Effector memory CD4-positive, alpha-beta T cell (primary cell): ENCODE data around the gene SLC24A1.
"Not testable (repeated sequence)": the region's sequence is repeated elsewhere in the genome, so short reads cannot be mapped to it uniquely, and the experiment has no call there.

Experiments used
- DNase-seq, 3 donors: peaks; one replicate each; pipeline ENCODE4 v3.0.0-alpha.2; 2020
- H3K27ac ChIP-seq: 2 replicates; pipeline ENCODE4 v1.7.0; 2013; ENCODE audit warnings: mild to moderate bottlenecking, low read length, moderate library complexity; ENCODE audit not compliant: insufficient read depth, poor library complexity, severe bottlenecking
- H3K27me3 ChIP-seq: replicated peaks from 2 replicates; pipeline ENCODE4 v1.7.0; 2013; ENCODE audit warnings: mild to moderate bottlenecking, low read length; ENCODE audit not compliant: insufficient read depth, control insufficient read depth, poor library complexity, severe bottlenecking
- H3K36me3 ChIP-seq: 2 replicates; pipeline ENCODE4 v1.7.0; 2013; ENCODE audit warnings: mild to moderate bottlenecking, low read length, moderate library complexity; ENCODE audit not compliant: control insufficient read depth, insufficient read depth
- H3K4me1 ChIP-seq: 2 replicates; pipeline ENCODE4 v1.7.0; 2013; ENCODE audit warnings: low read length, mild to moderate bottlenecking; ENCODE audit not compliant: control insufficient read depth, insufficient read depth, poor library complexity, severe bottlenecking
- H3K4me3 ChIP-seq: 2 replicates; pipeline ENCODE4 v1.7.0; 2013; ENCODE audit warnings: low read length, low read depth, mild to moderate bottlenecking; ENCODE audit not compliant: insufficient read depth, poor library complexity, severe bottlenecking
- H3K9me3 ChIP-seq: 2 replicates; pipeline ENCODE4 v1.7.0; 2013; ENCODE audit warnings: mild to moderate bottlenecking, low read length, moderate library complexity; ENCODE audit not compliant: control insufficient read depth

The SLC24A1 gene

DNA sequence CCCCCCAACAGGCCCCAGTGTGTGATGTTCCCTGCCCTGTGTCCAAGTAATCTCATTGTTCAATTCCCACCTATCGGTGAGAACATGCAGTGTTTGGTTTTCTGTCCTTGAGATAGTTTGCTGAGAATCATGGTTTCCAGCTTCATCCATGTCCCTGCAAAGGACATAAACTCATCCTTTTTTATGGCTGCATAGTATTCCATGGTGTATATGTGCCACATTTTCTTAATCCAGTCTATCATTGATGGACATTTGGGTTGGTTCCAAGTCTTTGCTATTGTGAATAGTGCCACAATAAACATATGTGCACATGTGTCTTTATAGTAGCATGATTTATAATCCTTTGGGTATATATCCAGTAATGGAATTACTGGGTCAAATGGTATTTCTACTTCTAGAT is 5.9 kb upstream of the SLC24A1 start:
- not testable (repeated sequence) for H3K4me3 ChIP-seq, H3K4me1 ChIP-seq

GRCh38 chr15:65618560-65619109 is 3.1 kb upstream of the SLC24A1 start:
- Histone ChIP-seq H3K27ac (no peak overlapping the region), H3K36me3 (no peaks in the 10 kb centered on the region), H3K27me3 (no peaks in the 10 kb centered on the region), H3K4me1 (no peaks in the 10 kb centered on the region), H3K9me3 (no peaks in the 10 kb centered on the region), H3K4me3 (no peak overlapping the region)
- no peak for DNase-seq

More for the DNA sequence above, 5.9 kb upstream of the SLC24A1 start:
- H3K36me3 ChIP-seq, H3K9me3 ChIP-seq, DNase-seq, H3K27ac ChIP-seq, H3K27me3 ChIP-seq: not testable (repeated sequence)

DNA sequence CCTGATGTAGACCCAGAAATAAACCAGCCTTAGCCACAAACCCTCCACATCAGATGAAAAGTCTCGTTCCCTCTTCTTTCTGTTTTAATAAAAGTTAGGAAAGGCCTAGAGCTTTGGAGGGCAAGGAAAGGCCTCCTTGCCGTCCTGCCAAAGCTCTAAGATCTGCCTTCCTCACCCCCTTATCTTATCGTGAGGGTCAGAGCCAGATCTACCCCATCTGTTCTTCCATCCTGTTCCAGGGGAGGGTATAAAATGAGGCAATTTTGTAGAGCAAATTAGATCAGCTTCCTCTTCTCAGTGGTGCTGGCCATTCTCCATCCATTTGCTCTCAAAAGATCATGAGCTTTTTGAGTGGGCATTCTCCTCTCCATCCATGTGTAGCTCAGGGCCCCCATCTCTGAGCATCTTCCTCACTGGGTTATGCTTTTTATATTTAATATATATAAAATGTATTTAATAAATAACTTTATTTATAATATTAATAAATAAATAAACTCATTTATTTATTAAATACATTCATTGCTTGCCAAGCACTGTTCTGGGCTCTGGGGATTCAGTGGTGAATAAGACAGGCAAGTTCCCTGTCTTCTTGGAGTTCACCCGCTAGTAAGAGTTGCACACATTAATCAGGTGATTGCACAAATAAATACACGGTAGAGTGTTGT is 2.0 kb upstream of the SLC24A1 start:
- no peaks in the 10 kb centered on the region for H3K4me1 ChIP-seq
- DNase-seq, result no peak
- no peaks in the 10 kb centered on the region for H3K27me3 ChIP-seq

DNA sequence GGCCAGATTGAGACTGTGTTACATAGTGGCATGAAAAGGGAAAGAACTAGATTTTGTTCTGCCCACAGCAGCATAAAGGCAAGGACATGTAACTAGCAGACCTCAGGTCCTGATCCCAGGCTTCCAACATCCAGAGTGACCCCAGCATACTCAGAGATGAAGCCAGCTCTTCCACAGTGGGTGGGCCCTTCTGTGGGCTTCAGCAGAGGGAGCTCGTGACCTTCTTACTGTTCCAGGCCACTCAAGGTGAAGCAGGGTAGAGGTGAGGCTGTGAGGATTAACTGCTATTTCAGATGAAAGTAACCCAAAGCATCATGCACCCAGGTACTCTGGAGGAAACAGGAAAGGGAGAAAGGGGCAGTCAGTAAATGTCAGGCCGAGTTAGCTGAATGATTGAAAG is 905 bp upstream of the SLC24A1 start:
- no peak for DNase-seq
- no peak overlapping the region for H3K27ac ChIP-seq
- no peaks in the 10 kb centered on the region for H3K4me1 ChIP-seq
- no peaks in the 10 kb centered on the region for H3K36me3 ChIP-seq
- no peaks in the 10 kb centered on the region for H3K9me3 ChIP-seq
- no peak overlapping the region for H3K4me3 ChIP-seq
- H3K27me3 ChIP-seq, result no peaks in the 10 kb centered on the region

More for the DNA sequence above, 2.0 kb upstream of the SLC24A1 start:
- Histone ChIP-seq H3K4me3 (no peak overlapping the region), H3K27ac (no peak overlapping the region), H3K36me3 (no peaks in the 10 kb centered on the region), H3K9me3 (no peaks in the 10 kb centered on the region)

- DNase-seq, result no peak
- no peaks in the 10 kb centered on the region for H3K36me3 ChIP-seq
- no peak overlapping the region for H3K4me3 ChIP-seq
- no peaks in the 10 kb centered on the region for H3K4me1 ChIP-seq
- H3K27ac ChIP-seq, result no peak overlapping the region
- H3K27me3 ChIP-seq, result no peaks in the 10 kb centered on the region
- no peaks in the 10 kb centered on the region for H3K9me3 ChIP-seq
Measured at GRCh38 chr15:65623103-65623502, 1.4 kb downstream of the SLC24A1 start.

- no peaks in the 10 kb centered on the region for H3K36me3 ChIP-seq
- no peaks in the 10 kb centered on the region for H3K4me1 ChIP-seq
- H3K4me3 ChIP-seq, result no peak overlapping the region
- H3K27me3 ChIP-seq, result no peaks in the 10 kb centered on the region
- H3K9me3 ChIP-seq, result no peaks in the 10 kb centered on the region
- no peak for DNase-seq
- H3K27ac ChIP-seq, result no peak overlapping the region
Measured at GRCh38 chr15:65626856-65627255, 5.1 kb downstream of the SLC24A1 start.

DNA sequence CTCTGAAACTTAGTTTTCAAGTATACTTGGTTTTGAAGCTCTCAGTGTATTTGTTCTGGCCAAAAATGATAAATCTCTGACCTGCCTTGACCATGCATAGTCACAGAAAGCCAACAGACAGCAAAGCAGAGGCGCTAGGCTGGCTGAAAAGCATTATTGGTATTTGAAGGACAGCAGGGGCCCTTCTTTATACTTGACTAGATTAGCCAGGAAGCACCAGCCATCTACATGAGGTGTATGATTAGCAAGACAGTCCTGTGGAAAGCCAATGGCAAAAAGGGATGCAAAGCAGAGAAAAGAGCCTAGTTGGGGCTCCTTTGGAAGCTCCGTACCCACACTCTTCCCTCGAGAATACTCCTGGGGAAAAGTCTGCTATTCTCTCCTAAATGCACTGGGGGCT is 7.8 kb downstream of the SLC24A1 start:
- no peaks in the 10 kb centered on the region for H3K4me1 ChIP-seq
- DNase-seq, result no peak
- no peak overlapping the region for H3K27ac ChIP-seq
- H3K36me3 ChIP-seq, result no peaks in the 10 kb centered on the region
- no peaks in the 10 kb centered on the region for H3K27me3 ChIP-seq
- H3K9me3 ChIP-seq, result no peaks in the 10 kb centered on the region
- H3K4me3 ChIP-seq, result no peak overlapping the region

GRCh38 chr15:65630760-65631159 is 9.0 kb downstream of the SLC24A1 start:
- no peaks in the 10 kb centered on the region for H3K36me3 ChIP-seq
- no peaks in the 10 kb centered on the region for H3K9me3 ChIP-seq
- no peak for DNase-seq
- no peak overlapping the region for H3K27ac ChIP-seq
- no peaks in the 10 kb centered on the region for H3K27me3 ChIP-seq
- H3K4me3 ChIP-seq, result no peak overlapping the region
- H3K4me1 ChIP-seq, result no peaks in the 10 kb centered on the region

- H3K27ac ChIP-seq, result no peak overlapping the region
- no peaks in the 10 kb centered on the region for H3K36me3 ChIP-seq
- H3K4me3 ChIP-seq, result no peak overlapping the region
- no peak for DNase-seq
- no peaks in the 10 kb centered on the region for H3K4me1 ChIP-seq
- H3K9me3 ChIP-seq, result no peaks in the 10 kb centered on the region
- no peaks in the 10 kb centered on the region for H3K27me3 ChIP-seq
Measured at GRCh38 chr15:65631503-65631902, 9.8 kb downstream of the SLC24A1 start.

DNA sequence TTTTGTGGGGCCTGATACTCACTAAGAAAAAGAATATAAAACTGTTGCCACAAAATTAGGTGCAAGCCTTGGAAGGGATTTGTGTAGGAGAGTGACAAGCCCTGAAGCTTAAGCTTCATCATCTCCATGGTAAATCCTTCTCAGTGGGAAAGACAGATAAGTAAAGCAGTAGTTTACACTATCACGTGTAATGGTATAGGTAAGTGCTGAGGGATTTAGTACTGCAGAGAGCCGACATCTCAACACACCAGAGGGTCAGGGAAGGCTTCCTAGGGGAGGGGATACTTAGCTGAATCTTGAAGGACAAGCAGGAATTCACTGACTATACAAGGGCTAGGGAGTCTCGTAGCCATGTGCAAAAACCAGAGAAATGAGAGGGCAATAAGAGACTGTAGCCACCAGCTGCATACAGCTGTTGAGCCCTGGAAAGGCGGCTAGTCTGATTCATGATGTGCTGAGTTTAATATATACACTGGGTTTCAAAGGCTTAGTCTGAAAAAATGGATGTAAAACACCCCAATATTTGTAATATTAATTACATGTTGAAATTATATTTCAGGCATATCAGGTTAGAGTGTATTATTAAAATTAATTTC is 11.1 kb downstream of the SLC24A1 start:
- no peak overlapping the region for H3K27ac ChIP-seq
- H3K27me3 ChIP-seq, result no peaks in the 10 kb centered on the region
- H3K4me3 ChIP-seq, result no peak overlapping the region
- H3K36me3 ChIP-seq, result no peaks in the 10 kb centered on the region
- H3K4me1 ChIP-seq, result no peaks in the 10 kb centered on the region
- DNase-seq, result no peak
- no peaks in the 10 kb centered on the region for H3K9me3 ChIP-seq
